Measurements from ENCODE around the gene EIF4G3.

GRCh38 chr1:21041541-21041940 lies 135.2 kb downstream of the EIF4G3 start:
- TF ChIP-seq EZH2 (IDR thresholded peaks at IDR 0.05; ENCODE audit: borderline replicate concordance, low read depth, low read length, severe bottlenecking), result no peak
- TF ChIP-seq CTCF (IDR thresholded peaks at IDR 0.05; ENCODE audit: extremely low read depth in 1 of 2, insufficient read depth in 1 of 2, low read depth in 1 of 2, low read length in 2 of 2), result no peak
- no peak for TF ChIP-seq MAX (IDR thresholded peaks at IDR 0.05; ENCODE audit: insufficient read depth, insufficient read length)
- no peak for TF ChIP-seq POLR2A (IDR thresholded peaks at IDR 0.05; ENCODE audit: low read depth, low read length)
- no peak for TF ChIP-seq JUN (IDR thresholded peaks at IDR 0.05; ENCODE audit: borderline replicate concordance, insufficient read depth, insufficient read length, low read depth)
- TF ChIP-seq POLR2AphosphoS5 (IDR thresholded peaks at IDR 0.05; ENCODE audit: insufficient read depth, low read depth, low read length), result no peak
- no peak for TF ChIP-seq FOS (IDR thresholded peaks at IDR 0.05; ENCODE audit: borderline replicate concordance, insufficient read depth, low read length)

Measured in endothelial cell of umbilical vein (primary cell).